GM21390 (cell line): ENCODE results near the gene NDOR1.

ENCODE experiments used
- ATAC-seq: cut with Tn5 transposase; IDR thresholded peaks from one replicate; pipeline ENCODE4 v1.9.1; 2021; ENCODE audit not compliant: unreplicated experiment

The NDOR1 gene

DNA sequence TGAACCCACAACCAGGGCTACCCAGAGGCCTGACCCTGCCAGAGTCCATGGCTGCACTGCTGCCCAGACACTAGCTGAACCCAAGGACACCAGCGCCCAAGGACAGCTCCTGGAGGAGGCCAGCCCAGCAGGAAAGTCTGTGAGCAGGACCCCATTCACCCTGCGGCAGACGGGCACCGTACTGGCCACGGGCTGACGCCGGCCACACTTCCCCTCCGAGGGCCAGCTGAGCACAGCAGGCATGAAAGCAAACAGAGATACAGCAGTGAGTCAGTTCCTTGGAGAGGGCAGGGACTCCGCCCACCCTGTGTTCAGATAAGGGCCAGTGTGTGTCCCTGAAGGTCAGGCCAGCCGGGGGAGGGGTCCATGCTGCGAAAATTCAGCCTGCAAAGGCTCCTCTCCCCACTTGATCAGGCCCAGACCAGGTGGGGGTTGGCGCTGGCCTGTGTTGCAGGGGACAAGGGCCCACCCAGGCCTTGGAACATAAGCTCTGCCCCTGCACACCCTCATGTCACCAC is 13.3 kb downstream of the NDOR1 start:
- ATAC-seq: no peak

DNA sequence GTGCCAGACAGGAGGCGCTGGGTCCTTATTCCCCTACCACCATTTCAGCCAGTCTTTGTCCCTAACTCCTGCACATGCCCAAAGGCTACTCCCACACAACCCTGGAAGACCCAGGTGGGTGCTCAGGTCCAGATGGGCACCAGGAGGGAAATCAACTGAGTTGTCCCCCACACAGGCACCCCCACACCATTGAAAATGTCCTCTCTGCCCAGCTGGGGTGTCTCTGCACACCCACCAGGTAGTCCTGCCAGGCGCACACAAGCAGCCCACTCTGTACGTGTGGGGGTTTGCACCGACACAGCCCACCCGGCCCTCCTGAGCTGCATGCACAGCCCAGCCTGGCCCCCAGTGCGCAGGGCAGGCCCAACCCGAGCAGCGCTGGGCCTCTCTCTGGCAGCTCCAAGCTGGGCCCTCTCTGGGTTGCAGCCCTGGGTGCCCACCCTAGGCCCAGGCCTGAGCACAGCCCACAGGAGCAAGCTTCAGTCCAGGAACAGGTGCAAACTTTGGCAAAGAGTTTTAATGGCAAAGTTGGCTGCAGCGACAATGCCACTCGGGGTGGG is 14.3 kb downstream of the NDOR1 start:
- no peak for ATAC-seq

GRCh38 chr9:137220317-137221094 is 15.0 kb downstream of the NDOR1 start:
- ATAC-seq: no peak

GRCh38 chr9:137221095-137221505 is 15.6 kb downstream of the NDOR1 start:
- no peak for ATAC-seq

- no peak for ATAC-seq
Measured at GRCh38 chr9:137221506-137222111, 16.1 kb downstream of the NDOR1 start.

GRCh38 chr9:137222190-137223077 is 16.9 kb downstream of the NDOR1 start, which contains the start of gene RNF208:
Gene RNF208 (minus strand): TSS chr9:137222240. CDS start chr9:137221212, 1,028 bp downstream.
- ATAC-seq: peak; percentile 2

DNA sequence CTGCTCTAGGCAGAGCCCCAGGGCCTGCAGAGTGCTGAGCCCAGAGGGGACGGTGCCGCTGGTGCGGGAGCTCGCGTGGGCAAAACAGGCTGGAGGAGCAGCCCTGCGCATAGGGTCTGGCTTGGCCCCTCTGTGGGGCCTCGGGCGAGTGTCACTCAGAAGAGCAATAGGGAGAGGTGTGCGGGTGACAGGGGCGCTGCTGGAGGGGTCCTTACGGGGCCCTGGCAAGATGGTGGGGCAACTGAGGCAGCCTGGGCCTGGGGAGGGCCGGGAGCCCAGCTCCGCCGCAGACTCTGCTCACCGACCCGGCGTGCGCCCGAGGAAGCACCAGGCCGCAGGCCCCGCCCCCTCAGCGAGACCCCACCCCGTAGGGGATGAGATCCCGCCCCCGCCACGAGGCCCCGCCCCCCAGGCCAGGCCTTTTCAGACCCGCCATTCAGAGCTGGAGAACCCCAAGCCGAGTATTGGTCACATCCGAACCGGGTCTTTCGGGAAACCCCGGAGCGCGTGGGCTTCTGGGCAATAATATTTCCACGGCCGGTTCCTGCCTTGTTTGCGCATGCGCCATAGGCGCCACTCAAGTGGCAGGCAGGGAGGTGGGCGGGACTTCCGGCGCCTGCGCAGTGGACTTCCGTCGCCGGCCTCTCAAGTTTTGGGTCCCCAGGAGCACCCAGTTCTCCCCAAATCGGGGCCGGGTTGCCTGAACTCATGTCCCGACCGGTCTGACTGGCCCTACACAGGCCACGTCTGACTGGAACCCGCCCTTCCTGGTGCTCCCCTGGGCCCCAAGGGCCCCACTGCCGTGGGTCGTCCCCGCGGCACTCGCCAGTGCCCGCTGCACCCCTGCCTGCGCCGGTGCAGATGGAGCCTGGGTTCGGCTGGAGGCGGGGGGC is 17.8 kb downstream of the NDOR1 start:
- ATAC-seq: peak; percentile 60

DNA sequence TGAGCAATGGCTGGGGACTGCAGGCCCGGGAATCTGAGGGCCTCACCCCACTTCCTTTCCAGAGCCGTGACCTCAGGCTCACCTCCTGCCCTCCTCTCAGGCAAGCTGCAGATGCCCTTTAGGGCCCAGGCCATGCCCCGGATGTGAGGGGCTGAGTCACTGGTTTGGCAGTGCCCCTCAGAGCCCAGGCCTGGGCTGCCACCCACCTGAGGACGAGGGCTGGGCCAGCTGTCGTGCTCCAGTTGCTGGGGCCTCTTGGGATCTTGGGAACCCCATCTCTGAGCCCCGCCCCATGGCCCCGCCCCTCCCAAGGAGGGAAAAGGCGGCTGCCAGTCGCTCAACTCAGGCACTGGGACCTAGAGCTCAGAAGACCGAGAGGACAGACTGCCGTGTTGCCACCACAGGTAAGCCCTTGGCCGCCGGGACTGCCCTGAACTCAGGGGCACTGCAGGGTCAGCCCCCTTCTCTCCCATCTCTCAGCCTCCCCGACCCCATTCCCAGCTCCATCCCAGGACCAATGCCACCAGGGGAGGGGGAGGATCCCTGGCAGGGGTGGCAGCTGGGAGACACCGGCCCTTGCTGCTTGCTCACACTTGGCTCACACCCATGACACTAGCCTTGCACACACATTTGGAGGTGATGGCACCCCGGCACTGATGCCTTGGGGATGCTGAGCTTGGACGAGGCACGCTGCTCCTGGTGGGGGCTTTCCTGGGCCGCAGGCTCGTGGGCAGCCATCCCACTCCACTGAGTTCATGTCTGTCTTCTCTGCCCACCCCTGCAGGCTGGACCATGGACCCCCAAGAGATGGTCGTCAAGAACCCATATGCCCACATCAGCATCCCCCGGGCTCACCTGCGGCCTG is 19.6 kb downstream of the NDOR1 start, which contains the start of gene CYSRT1:
CYSRT1 (plus strand) TSS at position 345 of the 865 bp plus-strand sequence; CDS start at position 793, 448 bp downstream.
- no peak for ATAC-seq

- no peak for ATAC-seq
Measured at GRCh38 chr9:137225699-137226331, 20.3 kb downstream of the NDOR1 start.

DNA sequence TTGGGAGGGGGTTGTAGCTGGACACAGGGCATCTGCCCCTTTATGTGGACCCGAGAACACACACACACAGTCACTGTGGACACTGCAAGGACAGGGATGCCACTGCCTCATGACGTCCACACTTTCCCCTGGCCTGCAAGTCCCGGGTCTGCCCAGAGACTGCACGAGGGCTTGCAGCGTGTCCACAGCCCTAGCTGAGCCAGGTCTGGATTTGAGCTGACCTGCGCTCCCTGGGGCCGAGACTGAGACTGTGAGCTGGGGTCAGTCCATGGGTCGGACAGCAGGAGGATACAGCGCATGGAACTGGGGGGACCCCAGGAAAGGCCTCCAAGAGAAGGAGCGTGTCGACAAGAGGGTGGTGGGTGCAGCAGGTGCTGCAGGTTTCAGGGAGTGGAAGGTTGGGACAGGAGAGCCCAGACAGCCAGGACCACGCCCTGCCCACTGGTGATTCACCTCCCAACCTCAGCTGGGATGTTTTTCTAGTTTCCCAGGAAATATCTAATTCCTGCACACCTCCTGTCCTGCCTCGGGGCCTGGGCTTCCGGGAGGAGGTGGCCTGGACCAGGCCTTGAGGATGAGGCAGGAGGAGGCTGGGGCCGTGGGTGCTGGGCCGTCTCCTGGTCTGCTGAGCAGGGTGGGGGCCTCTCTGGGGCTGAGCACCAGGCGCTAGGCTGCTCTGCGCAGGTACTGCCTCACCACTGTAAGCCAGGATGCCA is 21.0 kb downstream of the NDOR1 start:
- no peak for ATAC-seq

GRCh38 chr9:137227054-137227852 is 21.8 kb downstream of the NDOR1 start, which contains the start of gene RNF224:
Gene RNF224 (plus strand): TSS chr9:137227502. CDS start chr9:137228336, 834 bp downstream.
- ATAC-seq: peak; percentile 34

GRCh38 chr9:137227853-137228505 is 22.5 kb downstream of the NDOR1 start:
- ATAC-seq: no peak

DNA sequence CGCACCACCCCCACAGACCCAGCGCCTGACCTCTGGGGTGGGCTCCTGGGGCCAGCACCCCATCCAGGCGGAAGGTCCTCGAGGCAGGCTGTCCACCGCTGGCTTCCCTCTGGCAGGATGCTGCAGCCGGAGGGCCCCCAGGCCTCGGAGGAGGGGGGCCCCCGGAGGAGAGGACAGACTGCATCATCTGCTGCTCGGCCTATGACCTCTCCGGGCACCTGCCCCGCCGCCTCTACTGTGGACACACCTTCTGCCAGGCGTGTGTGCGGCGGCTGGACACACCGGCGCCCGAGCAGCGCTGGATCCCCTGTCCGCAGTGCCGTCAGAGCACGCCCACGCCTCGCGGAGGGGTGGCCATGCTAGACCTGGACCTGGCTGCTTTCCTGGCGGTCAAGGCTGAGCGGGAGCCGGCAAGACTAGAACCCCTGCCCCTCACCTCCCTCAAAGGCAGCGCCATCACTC is 23.0 kb downstream of the NDOR1 start:
- no peak for ATAC-seq

- ATAC-seq: no peak
Measured at GRCh38 chr9:137228968-137229896, 23.7 kb downstream of the NDOR1 start.
